ENCODE data around the gene TRNAU1AP. TPM values are rescaled to one million over a fixed set of nuclear protein-coding genes. Genes with fewer than 3 reads are reported as not detected.
"Not testable (repeated sequence)": the region's sequence is repeated elsewhere in the genome, so short reads cannot be mapped to it uniquely, and the experiment has no call there.

The TRNAU1AP gene
- total RNA-seq, 1 experiment from 2014 or later = 17.1 TPM

DNA sequence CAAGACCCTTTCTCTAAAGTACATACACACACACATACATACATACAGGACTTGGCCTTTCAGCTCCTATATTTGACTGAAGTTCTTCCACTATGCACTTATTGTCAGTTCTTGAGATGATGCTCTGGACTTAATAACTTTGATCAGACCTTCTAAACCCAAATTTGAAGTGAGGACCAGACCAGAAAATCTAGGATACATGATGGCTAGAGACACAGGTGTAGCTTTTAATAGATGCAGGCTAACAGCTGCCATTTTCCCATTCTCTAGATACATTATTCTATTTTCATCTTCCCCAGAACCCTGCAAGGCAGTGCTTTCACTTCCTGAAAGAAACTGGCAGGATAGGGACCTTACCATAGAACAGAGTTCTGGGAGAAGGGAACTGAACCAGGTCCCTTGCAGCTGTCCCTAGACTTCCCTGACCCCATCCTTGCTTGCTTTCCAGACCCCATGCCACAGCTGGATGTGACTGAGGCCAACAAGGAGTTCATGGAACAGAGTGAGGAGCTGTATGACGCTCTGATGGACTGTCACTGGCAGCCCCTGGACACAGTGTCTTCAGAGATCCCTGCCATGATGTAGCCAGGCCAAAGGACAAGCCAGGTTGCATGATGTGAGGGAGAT lies 24.3 kb downstream of the TRNAU1AP start:
- no peak for DNase-seq (ENCODE audit: low spot score)

DNA sequence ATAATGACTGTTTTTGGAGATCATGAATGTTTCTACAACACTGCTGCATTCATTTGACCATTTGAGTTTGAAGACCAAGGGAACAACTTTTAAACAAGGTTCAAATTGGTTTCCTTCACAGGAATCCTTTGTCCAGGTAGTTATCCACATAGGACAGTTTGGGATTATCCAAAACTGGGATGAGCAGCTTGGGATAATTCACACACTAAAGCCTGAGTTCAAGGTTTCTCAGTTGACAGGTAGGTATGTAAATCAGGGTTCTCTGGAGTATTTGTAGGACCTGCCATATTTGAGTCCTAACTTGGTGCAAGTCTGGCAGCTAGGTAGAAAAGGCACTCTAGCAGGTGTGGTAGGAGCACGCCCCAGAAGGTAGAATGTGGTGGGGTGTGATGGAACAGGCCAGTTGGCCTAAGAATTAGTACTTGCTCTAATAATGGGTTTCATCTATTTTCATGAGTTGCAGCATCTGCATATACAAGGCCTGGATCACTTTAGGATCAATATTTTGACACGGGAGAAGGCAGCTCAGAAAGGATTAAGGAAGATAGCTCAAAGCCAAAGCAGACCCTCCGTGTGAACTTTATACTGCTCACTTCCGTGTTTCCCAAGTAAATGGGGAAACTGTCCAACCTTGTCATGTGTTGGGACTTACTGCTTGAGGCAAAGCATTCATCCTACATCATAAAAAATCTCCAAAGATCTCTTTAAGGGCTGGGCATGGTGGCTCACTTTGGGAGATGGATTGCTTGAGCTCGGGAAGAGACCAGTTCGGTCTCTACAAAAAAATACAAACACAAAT lies 25.1 kb downstream of the TRNAU1AP start:
- no peak for DNase-seq (ENCODE audit: low spot score)

DNA sequence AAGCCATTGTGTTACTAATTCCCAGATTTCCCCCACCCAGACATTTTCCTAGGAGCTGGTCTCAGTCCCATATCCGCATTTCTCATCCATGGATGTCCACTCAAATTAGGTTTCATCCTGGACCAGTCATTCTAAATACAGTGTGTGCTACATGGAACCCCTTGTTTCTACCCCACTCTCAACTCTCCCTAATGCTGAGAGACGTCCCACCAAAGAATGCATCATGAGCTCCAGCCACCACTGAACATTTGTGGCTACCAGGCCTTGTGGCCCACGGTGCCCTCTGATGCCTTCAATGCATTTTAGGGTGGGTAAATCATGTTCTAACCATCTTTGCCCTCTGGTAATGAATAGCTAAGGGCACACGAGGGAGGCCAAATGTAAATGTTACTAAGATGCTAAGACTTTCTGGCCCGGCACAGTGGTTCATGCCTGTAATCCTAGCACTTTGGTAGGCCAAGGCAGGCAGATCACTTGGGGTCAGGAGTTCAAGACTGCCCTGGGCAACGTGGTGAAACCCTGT lies 25.9 kb downstream of the TRNAU1AP start:
- DNase-seq (ENCODE audit: low spot score) = no peak

DNA sequence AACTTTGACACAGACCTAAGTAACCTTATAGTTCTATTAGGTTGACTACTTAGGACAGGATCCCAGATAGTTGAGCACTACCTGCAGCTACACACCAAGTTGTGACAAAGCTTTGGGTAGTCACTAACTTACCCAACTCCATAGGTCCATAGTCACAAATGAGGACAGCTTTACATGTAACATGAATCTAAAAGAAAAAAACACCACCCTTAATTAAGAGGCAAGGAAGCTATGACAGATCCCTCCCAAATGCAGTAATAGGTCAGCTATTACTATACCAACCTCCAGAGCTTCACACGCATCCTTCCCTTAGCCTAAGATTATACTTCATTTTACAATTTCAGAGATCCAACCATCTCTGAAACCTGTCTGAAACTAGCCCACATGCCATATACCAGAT lies 26.5 kb downstream of the TRNAU1AP start:
- DNase-seq (ENCODE audit: low spot score) = no peak

DNA sequence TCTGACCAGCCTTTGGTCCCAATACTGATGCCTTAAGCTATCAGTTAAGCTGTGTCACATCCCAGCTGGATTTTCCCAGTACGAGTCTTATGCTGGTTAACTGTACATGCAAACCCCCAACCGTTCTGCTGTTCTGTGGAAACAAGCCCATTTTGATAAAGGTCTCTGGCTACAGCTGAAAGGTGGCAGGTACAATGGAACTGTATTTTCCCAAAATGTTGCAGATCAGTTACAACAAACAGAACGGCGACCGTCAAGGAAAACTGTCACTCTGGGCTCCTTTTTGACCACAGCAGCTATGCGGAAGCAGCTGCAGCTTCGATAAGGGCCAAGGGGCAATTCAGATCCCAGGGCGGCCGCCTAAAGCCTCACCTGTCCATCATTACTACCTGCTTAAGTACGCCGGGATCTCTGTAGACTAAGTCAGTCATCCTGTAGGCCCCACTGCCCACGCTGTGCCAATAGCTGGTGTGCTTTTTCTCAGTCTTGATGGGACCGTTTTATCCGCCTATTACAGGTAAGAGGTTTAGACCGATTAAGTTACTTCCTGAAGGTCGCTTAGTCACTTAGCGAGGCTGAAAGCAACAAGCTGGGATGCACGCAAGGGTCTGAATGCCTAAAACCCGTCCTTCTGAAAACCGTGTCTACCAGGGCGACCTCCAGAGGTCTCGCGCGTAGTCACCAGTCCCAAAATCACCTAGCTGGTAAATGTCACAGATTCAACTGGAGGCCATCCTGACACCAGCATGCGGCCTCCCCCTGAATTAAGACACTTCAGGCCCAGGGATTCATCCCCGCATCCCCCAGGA lies 28.0 kb downstream of the TRNAU1AP start:
- no peak for DNase-seq (ENCODE audit: low spot score)

DNA sequence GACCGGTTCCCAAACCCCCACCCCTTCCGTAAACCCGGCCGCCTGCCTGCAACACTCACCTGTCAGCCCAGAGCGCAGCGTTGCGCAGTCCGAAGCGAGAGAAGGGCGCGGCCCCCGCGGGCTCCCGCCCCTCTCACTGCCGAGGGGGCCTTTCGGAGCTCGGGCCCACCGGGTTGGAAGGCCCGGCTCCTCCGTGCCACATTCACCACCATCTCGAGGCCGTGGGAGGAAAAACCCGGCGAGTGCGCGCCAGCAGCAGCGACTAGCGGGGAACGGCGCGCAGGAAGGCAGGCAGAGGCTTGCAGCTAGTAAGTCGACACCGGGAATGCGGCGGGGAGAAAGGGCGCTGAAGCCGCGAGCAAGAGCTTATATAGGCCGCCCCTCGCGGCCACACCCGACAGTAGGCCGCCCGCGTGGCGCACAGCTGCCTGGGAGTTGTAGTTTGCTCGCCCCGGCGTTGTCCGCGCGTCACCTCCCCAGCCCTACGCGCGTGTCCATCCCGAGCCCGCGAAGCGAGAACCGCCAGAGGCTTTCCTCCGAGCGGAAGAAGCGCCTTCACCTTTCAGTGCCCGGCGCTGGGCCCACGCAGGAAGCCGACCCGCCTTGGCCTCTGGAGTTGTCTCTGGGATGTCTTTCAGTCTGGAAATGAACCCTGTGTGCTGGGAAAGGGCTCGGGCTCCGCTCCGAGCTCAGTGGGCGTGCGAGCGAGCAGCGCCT lies 28.8 kb downstream of the TRNAU1AP start:
- peak; percentile 81 for DNase-seq (ENCODE audit: low spot score)

DNA sequence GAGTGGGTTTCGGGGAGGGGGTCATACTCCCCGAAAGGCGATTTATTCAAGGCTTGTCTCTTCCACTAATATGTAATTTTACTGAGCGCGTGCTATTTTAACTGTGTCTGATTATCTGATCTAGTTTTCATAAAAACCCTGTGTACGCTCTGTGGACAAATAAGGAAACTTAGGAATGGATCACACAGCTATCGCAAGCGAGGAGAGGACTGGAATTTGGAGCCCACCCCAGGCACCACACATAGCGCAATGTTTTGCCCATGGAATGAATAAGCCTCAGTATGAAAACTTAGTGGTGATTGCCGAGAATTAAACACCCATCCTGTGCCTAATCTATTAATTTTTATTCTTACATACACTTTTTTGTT lies 29.3 kb downstream of the TRNAU1AP start:
- no peak for DNase-seq (ENCODE audit: low spot score)

DNA sequence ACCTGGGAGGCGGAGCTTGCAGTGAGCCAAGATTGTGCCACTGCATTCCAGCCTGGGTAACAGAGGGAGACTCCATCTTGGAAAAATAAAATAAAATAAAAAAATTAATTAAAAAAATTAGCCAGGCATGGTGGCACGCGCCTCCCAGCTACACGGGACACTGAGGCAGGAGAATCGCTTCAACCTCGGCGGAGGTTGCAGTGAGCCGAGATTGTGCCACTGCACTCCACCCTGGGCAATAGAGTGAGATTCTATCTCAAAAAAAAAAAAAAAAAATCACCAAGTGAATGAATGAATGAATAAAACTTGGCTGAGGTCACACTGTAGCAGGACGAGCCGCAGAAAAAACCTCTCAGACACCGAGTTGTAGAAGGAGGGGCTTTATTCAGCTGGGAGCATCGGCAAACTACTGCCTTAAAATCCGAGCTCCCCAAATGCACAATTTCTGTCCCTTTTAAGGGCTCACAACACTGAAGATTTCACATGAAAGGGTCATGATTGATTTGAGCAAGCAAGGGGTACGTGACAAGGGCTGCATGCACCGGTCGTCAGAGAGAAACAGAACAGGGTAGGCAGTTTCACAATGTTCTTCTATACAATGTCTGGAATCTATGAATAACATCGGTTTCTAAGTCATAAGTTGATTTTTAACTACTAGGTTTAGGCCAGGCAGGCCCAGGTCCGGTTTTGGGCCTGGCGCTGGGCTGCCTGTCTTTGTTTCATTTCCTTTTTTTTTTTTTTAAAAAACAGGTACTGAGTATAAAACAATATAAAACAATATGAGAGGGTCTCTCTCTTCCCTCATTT lies 33.9 kb downstream of the TRNAU1AP start:
- DNase-seq (ENCODE audit: low spot score) = not testable (repeated sequence)

DNA sequence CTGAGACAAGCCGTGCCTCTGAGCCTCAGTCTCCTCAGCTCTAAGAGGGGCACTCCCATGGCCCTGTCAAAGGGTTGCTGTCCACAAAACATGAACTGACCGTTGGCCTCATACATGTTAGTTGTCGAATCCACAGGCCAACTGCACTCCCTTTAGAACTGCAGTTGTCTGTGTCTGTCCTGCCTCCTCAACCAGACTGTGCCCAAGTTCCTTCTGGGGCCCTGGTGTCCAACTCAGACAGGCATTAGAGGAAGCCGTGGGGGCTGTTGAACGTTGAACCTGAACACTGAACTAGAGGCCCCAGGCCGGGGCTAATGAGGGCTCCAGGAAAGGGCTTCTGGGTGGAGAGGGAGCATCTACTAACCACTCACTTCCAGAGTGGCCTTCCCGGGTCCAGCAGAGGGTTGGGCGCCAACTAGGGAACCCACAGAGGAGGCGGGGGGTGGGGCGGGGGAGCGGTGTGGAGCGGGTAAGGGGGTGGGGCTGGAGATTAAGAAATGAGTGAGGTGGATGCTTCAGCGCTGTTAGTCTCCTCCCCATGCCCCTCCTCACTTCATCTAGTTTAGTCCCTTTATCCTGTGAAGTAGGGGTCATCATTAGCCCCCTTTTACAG lies 38.9 kb downstream of the TRNAU1AP start, which contains the start of gene RAB42:
RAB42 (plus strand) TSS at position 558 of the 613 bp plus-strand sequence. CDS start 247 bp downstream, outside the sequence.
- no peak for DNase-seq (ENCODE audit: low spot score)

DNA sequence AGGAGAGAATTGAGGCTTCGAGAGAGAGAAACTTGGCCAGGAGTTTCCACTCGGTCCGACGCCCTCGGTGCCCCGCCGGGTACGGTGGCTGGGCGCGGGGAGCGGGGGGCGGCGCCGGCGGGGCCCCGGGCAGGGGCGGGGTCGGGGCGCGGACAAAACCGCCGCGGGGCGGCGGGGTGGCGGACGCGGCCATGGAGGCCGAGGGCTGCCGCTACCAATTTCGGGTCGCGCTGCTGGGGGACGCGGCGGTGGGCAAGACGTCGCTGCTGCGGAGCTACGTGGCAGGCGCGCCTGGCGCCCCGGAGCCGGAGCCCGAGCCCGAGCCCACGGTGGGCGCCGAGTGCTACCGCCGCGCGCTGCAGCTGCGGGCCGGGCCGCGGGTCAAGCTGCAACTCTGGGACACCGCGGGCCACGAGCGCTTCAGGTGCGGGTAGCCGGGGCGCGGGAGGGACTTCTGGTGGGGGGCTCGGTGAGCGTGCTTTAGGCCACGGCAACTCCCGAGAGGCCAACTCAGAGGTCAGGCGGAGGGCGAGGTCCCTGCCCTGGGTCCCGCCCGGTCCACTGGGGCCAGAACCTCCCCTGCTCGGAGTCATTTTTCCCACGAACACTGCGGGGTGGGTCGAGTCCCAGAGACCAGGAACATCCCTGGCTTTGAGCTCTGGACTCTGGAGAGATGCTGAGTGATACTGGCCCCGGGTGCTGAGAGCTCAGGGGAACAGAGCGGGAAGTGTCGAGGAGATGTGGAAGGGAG lies 39.6 kb downstream of the TRNAU1AP start:
- DNase-seq (ENCODE audit: low spot score) = no peak

DNA sequence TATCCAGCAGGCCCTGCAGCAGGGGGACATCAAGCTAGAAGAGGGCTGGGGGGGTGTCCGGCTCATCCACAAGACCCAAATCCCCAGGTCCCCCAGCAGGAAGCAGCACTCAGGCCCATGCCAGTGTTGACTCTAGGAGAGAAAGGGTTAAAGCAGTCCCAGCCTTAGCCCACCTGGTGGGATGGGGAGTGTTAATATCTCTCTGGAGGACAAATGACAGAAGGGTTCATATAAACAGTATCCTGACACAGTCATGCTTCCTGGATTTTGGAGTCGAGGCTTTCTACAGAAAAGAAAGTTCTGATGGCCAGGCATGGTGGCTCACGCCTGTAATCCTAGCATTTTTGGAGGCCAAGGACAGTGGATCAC lies 41.1 kb downstream of the TRNAU1AP start:
- DNase-seq (ENCODE audit: low spot score) = not testable (repeated sequence)

DNA sequence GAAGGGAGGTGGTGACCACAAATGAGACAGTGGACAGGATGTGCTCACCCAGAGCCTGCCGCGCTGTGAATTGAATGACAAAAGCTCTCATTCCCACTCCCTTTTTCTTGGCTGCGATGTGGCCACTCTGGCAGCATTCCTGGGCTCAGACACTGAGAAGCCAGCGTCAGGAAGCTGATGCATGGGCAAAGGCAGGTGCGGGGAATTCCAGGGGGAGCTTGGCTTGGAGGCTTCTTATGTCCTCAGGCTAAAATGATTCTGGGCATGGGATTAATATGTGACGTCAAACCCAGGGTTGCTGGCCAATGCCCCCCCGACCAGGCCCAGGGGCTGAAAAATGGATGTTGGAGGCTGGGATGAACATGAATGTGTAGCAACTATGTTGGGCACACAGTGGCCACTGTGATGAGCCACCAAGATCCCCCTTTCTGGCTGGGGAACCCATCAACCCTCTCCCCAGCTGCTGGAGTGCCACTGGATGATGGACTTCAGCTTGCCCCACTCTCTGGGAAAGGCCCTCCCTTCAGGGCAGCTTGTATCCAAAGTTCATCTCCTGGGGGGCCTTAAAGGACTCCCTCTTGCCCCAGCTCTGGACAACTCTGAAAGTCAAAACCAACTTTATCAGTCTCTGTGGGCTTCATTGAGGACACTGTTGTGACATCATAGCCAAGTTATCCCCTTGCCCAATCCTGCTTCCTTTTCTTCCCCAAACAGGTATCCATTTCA lies 42.0 kb downstream of the TRNAU1AP start:
- DNase-seq (ENCODE audit: low spot score) = peak; percentile 81

DNA sequence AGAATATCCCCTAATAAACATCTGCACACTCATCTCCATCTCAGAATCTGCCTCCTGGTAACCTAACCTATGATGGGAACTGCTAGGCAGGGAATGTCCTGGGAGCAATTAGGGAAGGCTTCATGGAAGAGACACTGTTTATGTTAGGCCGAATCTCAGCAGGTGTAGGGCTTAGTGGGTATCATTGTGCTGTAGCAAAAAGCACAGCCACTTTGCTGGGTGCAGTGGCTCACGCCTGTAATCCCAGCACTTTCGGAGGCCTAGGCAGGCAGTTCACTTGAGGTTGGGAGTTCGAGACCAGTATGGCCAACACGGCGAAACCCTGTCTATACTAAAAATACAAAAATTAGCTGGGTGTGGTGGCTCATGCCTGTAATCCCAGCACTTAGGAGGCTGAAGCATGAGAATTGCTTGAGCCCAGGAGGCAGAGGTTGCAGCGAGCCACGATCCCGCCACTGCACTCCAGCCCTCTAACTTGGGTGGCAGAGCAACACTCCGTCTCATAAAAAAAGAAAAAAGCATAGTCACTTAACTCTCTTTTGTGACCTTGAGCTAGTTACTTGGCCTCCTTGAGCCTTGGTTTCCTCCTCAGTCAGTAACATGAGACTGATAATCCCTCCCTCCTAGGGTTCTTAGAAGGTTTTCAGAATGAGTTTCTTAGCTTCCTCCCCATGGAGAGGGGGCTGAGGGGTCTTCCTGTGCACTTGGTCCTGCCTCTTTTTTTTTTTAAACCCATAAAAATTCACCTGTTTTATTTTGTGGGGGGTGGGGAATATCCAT lies 42.7 kb downstream of the TRNAU1AP start:
- no peak for DNase-seq (ENCODE audit: low spot score)

DNA sequence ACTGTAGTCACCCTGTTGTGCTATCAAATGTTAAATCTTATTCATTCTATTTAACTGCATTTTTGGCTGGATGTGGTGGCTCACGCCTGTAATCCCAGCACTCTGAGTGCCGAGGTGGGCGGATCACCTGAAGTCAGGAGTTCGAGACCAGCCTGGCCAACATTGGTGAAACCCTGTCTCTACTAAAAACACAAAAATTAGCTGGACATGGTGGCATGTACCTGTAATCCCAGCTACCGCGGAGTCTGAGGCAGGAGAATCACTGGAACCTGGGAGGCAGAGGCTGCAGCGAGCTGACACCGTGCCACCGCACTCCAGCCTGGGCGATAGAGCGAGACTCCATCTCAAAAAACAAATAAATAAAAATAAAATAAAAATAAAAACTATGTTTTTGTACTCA lies 43.4 kb downstream of the TRNAU1AP start:
- not testable (repeated sequence) for DNase-seq (ENCODE audit: low spot score)

DNA sequence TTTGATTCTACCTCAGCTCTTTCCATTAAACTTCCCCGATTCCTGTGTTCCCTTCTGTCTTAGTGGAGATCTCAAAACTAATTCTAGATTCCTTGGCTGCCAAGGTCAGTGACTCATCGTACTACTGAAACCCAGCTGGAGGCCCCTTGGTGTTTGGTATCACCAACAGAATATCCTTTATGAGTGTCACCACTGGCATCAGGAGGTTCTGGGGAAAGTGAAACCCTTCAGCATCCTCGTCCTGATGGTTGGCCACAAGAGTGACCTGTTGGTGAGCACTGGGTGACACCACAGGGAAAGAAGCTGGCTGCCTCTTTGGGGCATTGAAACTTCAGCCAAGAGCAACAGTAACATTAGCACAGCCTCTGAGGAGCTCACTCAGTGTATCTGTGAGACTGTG lies 48.8 kb downstream of the TRNAU1AP start:
- DNase-seq (ENCODE audit: low spot score) = peak; percentile 91

DNA sequence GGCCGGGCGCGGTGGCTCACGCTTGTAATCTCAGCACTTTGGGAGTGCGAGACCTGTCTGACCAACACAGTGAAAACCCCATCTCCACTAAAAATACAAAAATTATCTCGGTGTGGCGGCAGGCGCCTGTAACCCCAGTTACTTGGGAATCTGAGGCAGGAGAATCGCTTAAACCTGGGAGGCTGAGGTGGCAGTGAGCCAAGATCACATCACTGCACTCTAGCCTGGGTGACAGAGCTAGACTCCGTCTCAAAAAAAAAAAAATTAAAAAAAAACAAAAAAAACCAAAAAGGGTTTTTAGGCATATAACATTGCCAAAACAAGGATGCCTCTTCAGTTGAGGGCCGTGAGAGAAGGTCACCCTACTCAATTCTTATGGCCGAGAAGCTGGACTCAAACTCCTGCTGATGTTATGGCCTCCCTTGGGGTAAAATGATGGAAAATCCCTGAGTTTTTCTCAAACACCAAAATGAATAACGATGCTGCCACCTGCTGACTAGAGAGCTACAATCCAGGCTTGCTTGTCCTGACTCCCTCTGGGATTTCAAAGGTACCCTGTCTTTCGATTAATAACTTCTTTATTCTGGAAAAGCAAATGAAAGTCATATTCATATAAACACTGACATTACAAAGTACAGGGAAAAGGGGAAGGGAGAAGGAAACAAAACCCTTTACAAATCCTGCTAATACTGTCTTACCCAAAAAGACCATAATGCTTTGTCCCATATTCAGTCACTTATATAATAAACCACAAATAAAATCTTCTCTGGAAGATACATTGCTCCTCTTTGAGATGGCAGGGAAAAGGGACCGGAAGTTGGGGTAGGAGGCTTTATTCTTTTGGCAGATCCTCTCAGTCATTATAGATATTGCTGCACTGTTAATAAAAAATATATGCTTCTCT lies 49.9 kb downstream of the TRNAU1AP start:
- DNase-seq (ENCODE audit: low spot score) = peak; percentile 55

DNA sequence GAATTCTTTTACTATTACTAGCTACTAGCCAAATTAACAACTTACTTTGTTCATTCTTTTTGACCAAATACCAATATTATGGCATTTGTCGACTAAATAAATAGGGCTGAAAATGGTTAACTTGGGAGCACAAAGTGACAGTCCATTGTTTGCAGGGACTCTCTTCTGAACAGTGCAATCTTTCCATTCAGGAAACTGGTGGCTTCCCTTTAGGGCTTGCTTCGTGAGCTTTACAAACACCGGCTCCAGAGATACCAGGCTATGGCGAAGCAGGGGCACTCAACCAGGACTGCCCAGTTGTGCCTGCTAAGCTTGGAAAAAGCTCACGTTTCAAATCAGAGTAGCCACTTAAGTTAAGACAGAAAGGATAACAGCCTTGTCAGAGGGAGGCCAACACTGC lies 51.5 kb downstream of the TRNAU1AP start:
- no peak for DNase-seq (ENCODE audit: low spot score)

Measured in A172 (cell line).